Measurements from ENCODE around the gene SH3BP5. TPM values are rescaled to one million over a fixed set of nuclear protein-coding genes. Genes with fewer than 3 reads are reported as not detected.

The SH3BP5 gene
- total and polyA plus RNA-seq, 2 experiments from 2014 or later: 37.8 to 39.2 TPM

DNA sequence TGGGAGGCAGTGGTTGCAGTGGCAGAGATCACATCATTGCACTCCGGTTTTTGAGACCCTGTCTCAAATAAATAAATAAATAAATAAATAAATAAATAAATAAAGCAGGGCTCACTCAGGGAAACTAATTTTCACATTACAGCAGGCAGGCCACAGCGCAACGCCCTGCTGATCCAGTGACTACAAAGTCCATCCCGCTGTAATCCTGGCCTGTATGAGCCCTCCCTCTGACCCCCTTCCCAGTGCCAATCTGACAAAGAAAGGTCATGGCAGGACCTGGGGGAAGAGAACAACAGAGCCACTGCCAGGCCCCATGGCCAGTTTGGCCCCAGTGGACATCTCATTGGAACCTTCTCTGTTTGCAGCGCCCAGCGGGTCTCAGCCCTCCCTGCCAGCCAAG is 9.3 kb downstream of the SH3BP5 start:
- peaks cover 80% of the 10 kb centered on the region for H3K79me2 ChIP-seq (ENCODE audit: insufficient read depth)

DNA sequence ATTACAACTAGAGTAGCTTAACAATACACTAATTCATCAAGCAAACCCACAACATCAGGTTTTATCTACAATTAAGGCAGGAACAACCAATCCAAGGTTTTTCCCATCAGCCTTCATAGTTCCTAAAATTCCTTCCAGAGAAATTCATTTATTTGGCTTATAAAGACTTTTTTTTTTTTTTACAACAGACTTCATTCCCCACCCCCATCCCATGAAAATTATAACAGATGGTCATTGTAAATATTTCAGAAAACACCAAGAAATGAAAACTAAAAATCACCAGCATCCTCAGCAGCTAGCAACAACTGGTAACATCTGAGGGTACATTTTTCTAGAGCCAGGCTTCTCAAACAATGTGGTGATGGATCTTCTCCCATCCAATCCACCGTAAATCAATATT is 11.0 kb downstream of the SH3BP5 start:
- Histone ChIP-seq H2AFZ (no peak overlapping the region), H3K36me3 (ENCODE audit: low read depth) (no peaks in the 10 kb centered on the region), H3K27me3 (replicated peaks; ENCODE audit: insufficient read depth) (no peaks in the 10 kb centered on the region), H3K79me2 (ENCODE audit: insufficient read depth) (peaks cover 70% of the 10 kb centered on the region), H3K27ac (peak overlapping the region; percentile 91; the same call in 1 of the 2 replicates), H3K4me1 (ENCODE audit: insufficient read depth) (peaks cover 73% of the 10 kb centered on the region), H3K4me3 (no peak overlapping the region), H3K9ac (no peak overlapping the region), H3F3A (ENCODE audit: insufficient read depth) (peaks cover 74% of the 10 kb centered on the region), H3K9me3 (ENCODE audit: low read depth) (no peaks in the 10 kb centered on the region), H3K9me2 (ENCODE audit: insufficient read depth) (no peaks in the 10 kb centered on the region), H3K4me2 (ENCODE audit: unreplicated experiment) (peak overlapping the region; percentile 21), H4K20me1 (ENCODE audit: insufficient read depth) (no peaks in the 10 kb centered on the region)
- WGBS, 2 experiments (ENCODE audit: low coverage in 1 of 2, low lambda C conversion rate in 2 of 2, missing lambda C conversion rate in 2 of 2): 98 to 100% methylated on average over 1 of the region's 1 CpG
- no peak for DNase-seq
- TF ChIP-seq EZH2 (IDR thresholded peaks at IDR 0.05; ENCODE audit: insufficient read depth, poor library complexity, severe bottlenecking): no peak
- no peak for TF ChIP-seq EZH2phosphoT487 (IDR thresholded peaks at IDR 0.05; ENCODE audit: insufficient read depth, low read depth)
- in situ Hi-C loops (cut with MboI): no loop called here

More for the DNA sequence above, 9.3 kb downstream of the SH3BP5 start:
- in situ Hi-C loops (cut with MboI): no loop called here
- Histone ChIP-seq H3K4me1 (ENCODE audit: insufficient read depth) (peaks cover 72% of the 10 kb centered on the region), H3K9me3 (ENCODE audit: low read depth) (no peaks in the 10 kb centered on the region), H3K4me2 (ENCODE audit: unreplicated experiment) (no peak overlapping the region), H2AFZ (no peak overlapping the region), H3K9me2 (ENCODE audit: insufficient read depth) (no peaks in the 10 kb centered on the region), H3K36me3 (ENCODE audit: low read depth) (no peaks in the 10 kb centered on the region; the same call in 1 of the 2 replicates), H3K4me3 (no peak overlapping the region), H3K9ac (no peak overlapping the region), H3K27me3 (replicated peaks; ENCODE audit: insufficient read depth) (no peaks in the 10 kb centered on the region), H3F3A (ENCODE audit: insufficient read depth) (peaks cover 68% of the 10 kb centered on the region), H3K27ac (no peak overlapping the region), H4K20me1 (ENCODE audit: insufficient read depth) (no peaks in the 10 kb centered on the region)
- DNase-seq: no peak
- WGBS, 2 experiments (ENCODE audit: low coverage in 1 of 2, low lambda C conversion rate in 2 of 2, missing lambda C conversion rate in 2 of 2): 93 to 100% methylated on average over 6 of the region's 6 CpGs
- TF ChIP-seq EZH2phosphoT487 (IDR thresholded peaks at IDR 0.05; ENCODE audit: insufficient read depth, low read depth): no peak
- no peak for TF ChIP-seq EZH2 (IDR thresholded peaks at IDR 0.05; ENCODE audit: insufficient read depth, poor library complexity, severe bottlenecking)

DNA sequence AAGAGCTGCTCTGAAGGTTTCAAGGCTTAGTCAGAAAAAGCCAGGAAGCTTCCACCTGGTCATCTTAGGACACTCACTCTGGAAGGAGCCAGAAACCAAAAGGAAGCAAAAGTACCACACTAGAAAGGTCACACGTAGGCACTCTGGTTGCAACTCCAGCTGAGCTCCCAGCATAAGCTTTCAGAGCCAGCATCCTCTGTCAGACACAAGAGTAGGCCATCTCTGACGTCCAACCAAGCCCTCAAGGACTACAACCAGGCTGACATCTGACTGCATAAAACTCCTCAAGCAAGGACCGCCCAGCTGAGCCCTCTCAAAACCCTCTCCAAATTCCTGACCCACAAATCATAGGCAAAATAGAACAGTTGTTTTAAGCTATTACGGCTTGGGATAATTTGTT is 12.8 kb downstream of the SH3BP5 start:
- H4K20me1 ChIP-seq (ENCODE audit: insufficient read depth): no peaks in the 10 kb centered on the region
- no peaks in the 10 kb centered on the region for H3K9me3 ChIP-seq (ENCODE audit: low read depth)
- TF ChIP-seq EZH2 (IDR thresholded peaks at IDR 0.05; ENCODE audit: insufficient read depth, poor library complexity, severe bottlenecking): no peak
- TF ChIP-seq EZH2phosphoT487 (IDR thresholded peaks at IDR 0.05; ENCODE audit: insufficient read depth, low read depth): no peak
- peaks cover 71% of the 10 kb centered on the region for H3K4me1 ChIP-seq (ENCODE audit: insufficient read depth)
- H2AFZ ChIP-seq: no peak overlapping the region
- no peaks in the 10 kb centered on the region for H3K36me3 ChIP-seq (ENCODE audit: low read depth)
- peaks cover 77% of the 10 kb centered on the region for H3K79me2 ChIP-seq (ENCODE audit: insufficient read depth)
- 4 to 9% methylated on average over 4 of the region's 4 CpGs for WGBS, 2 experiments (ENCODE audit: low coverage in 1 of 2, low lambda C conversion rate in 2 of 2, missing lambda C conversion rate in 2 of 2)
- DNase-seq: peak; percentile 88
- in situ Hi-C loops (cut with MboI): no loop called here
- H3K4me3 ChIP-seq: peak overlapping the region; percentile 46
- H3F3A ChIP-seq (ENCODE audit: insufficient read depth): peaks cover 68% of the 10 kb centered on the region
- no peaks in the 10 kb centered on the region for H3K9me2 ChIP-seq (ENCODE audit: insufficient read depth)
- H3K9ac ChIP-seq: peak overlapping the region; percentile 74
- peak overlapping the region; percentile 90 for H3K4me2 ChIP-seq (ENCODE audit: unreplicated experiment)
- peak overlapping the region; percentile 91 for H3K27ac ChIP-seq
- H3K27me3 ChIP-seq (replicated peaks; ENCODE audit: insufficient read depth): no peaks in the 10 kb centered on the region

DNA sequence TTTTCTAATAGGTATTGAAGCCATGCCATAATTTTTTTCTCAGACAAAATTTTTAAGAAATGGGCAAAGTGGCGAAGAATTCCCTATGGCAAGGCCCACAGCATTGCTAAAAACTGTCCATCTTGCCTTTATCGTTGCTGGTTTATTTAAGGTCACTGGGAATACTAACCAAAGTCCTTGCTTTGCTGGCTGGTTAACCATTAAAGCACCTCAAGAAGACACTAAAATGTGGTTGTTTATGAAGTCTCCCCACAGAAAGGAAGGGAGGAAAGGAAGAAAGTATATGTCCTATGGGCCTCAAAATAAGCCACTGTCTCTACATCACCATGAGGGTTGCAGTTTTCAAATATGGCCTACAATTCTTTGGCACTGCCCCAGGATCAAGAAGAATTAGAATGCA is 13.2 kb downstream of the SH3BP5 start:
- DNase-seq: no peak
- Histone ChIP-seq H3K4me1 (ENCODE audit: insufficient read depth) (peaks cover 70% of the 10 kb centered on the region), H3K36me3 (ENCODE audit: low read depth) (no peaks in the 10 kb centered on the region), H2AFZ (no peak overlapping the region), H3K9me3 (ENCODE audit: low read depth) (no peaks in the 10 kb centered on the region), H3K79me2 (ENCODE audit: insufficient read depth) (peaks cover 77% of the 10 kb centered on the region), H3F3A (ENCODE audit: insufficient read depth) (peaks cover 64% of the 10 kb centered on the region), H3K9ac (peak overlapping the region; percentile 74), H4K20me1 (ENCODE audit: insufficient read depth) (no peaks in the 10 kb centered on the region), H3K27ac (peak overlapping the region; percentile 91), H3K27me3 (replicated peaks; ENCODE audit: insufficient read depth) (no peaks in the 10 kb centered on the region), H3K9me2 (ENCODE audit: insufficient read depth) (no peaks in the 10 kb centered on the region), H3K4me3 (peak overlapping the region; percentile 46), H3K4me2 (ENCODE audit: unreplicated experiment) (peak overlapping the region; percentile 90)
- in situ Hi-C loops (cut with MboI): no loop called here
- TF ChIP-seq EZH2phosphoT487 (IDR thresholded peaks at IDR 0.05; ENCODE audit: insufficient read depth, low read depth) (no peak), EZH2 (IDR thresholded peaks at IDR 0.05; ENCODE audit: insufficient read depth, poor library complexity, severe bottlenecking) (no peak)
- 49 to 54% methylated on average over 2 of the region's 2 CpGs for WGBS, 2 experiments (ENCODE audit: low coverage in 1 of 2, low lambda C conversion rate in 2 of 2, missing lambda C conversion rate in 2 of 2)
